GM10248 (cell line): Measurements from ENCODE around the gene HMG20B.

Experiments
- CTCF ChIA-PET: fragments of 300-600 bp; sonication (Branson Sonifier 250); formaldehyde crosslinking; extraction: SDS; loops from one replicate; lab custom pipeline; 2021; ENCODE audit warnings: antibody characterized with exemption; lab: Yijun Ruan, JAX
- POLR2A ChIA-PET: fragments of 350-650 bp; sonication (Branson Sonifier 250); formaldehyde crosslinking; extraction: SDS; loops from one replicate; lab custom pipeline; 2020; ENCODE audit warnings: antibody characterized with exemption; lab: Yijun Ruan, JAX
- DNase-seq: peaks from one replicate; pipeline ENCODE4 v3.0.0; 2012; ENCODE audit errors: extremely low spot score
- TF ChIP-seq, protein P1 (sequence below): IDR thresholded peaks from 2 replicates; pipeline ENCODE4 v1.5.1; 2012; ENCODE audit warnings: mild to moderate bottlenecking, low read depth; ENCODE audit errors: extremely low read depth, missing control alignments, control extremely low read depth

HMG20B gene

DNA sequence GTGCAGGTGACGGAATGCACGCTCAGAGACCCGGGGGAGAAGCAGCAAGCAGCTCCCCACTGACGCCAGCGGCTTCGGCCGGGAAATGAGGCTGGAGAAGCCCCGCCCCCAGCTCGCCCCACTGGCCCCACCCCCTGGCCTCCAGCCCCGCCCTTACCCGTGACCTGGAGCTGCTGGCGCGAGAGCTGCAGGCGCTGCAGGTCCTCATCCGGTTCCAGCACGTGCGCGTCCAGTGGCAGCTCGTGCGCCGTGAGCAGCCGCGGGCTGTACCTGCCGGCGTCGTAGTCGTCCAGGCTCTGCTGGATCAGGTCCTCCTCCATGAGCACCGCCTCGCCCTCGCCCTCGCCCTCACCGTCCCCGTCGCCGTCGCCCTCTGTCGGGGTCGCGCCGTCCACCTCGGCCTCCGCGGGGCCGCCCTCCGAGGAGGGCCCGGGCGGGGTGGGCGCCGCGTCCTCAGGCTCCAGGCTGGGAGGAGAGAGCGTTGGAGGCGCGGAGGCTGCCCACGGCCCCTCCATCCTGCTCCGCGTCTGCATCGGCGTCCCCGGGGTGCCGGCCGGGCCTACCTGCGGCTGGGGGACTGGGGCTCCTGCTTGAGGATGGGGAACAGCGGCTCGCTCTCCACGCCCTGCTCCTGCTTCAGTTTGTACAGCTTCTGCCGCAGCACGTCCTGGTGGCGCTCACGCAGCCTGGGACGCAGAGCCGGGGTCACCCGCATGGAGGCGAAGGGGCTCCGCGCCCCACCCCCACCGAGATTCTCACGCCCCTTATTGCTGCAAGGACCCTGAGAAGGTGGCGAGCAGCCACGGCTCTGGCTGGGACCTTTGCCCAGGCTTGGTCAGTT is 40.4 kb downstream of the HMG20B start:
- CTCF ChIA-PET = no interaction called here
- POLR2A ChIA-PET = no interaction called here
- TF ChIP-seq, protein P1, sequence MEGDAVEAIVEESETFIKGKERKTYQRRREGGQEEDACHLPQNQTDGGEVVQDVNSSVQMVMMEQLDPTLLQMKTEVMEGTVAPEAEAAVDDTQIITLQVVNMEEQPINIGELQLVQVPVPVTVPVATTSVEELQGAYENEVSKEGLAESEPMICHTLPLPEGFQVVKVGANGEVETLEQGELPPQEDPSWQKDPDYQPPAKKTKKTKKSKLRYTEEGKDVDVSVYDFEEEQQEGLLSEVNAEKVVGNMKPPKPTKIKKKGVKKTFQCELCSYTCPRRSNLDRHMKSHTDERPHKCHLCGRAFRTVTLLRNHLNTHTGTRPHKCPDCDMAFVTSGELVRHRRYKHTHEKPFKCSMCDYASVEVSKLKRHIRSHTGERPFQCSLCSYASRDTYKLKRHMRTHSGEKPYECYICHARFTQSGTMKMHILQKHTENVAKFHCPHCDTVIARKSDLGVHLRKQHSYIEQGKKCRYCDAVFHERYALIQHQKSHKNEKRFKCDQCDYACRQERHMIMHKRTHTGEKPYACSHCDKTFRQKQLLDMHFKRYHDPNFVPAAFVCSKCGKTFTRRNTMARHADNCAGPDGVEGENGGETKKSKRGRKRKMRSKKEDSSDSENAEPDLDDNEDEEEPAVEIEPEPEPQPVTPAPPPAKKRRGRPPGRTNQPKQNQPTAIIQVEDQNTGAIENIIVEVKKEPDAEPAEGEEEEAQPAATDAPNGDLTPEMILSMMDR = no peak
- no peak for DNase-seq

DNA sequence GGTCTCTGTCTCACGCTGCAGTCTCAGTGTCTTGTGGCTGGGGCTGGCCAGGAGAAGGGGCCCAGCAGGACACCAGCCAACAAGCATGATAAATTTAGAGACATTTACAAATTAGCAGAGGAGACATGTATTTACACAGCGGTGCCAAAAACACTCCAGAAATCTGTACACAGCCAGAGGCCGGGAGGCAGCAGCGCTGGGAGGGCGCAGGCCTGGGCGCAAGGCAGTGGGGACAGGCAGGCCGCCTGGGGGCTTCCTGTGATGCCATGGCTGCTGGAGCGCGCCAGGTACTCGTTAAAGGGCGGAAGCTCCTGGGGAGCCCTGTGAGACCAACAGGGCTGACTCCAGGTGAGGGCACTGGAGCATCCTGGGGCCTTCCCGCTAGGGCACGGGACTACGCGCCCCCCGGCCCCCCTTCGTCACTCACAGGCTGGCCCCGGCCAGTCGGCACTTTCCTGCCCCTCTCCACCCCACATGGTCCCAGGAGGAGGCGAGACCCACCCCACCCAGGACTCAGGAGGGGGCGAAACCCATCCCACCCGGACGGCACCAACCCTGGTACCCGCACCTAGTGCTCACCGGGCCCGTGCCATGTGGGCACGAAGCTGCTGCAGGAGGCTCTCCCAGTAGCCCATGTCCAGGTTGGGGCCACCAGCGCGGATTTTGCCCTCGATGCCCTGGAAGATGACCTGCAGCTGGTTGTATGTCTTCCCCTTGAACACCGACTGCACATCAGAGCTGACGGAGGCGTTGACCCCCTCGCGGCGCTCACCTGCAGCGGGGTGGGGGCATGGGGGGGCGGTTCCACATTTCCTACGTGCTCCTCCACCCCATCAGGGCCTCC is 41.3 kb downstream of the HMG20B start:
- CTCF ChIA-PET = no interaction called here
- DNase-seq = no peak
- TF ChIP-seq, protein P1 = no peak
- POLR2A ChIA-PET = no interaction called here

DNA sequence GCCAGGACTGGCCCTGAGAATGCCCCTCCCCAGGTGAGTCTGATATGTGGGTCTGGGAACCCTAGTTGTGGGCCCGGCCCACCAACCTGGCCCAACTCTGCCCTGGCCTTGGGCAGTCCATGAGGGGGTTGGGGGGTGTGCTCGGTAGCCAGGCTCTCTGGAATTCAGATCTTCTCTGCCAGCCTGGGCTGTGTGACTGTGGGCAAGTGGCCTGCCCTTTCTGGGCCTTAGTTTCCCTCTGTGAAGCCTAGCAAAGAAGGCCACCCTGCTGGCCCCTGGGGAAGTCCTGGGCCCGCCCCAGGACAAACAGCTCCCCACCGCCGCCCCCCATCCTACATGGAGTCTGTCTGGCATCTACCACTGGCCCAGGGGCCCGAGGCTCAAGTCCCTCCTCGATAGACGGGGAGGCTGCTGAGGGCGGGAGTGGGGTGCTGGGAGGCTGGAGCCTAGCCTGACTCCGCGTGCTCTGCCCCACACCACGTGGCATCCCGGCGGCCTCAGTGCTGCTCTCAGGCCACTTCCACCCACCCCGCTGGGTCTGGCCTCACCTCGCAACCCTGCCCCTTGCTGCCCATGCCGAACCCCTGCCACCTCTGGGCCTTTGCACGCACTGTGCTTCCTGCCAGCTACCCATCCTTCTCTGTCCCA is 42.2 kb downstream of the HMG20B start:
- DNase-seq = no peak
- CTCF ChIA-PET = no interaction called here
- POLR2A ChIA-PET = no interaction called here
- TF ChIP-seq, protein P1 = no peak

DNA sequence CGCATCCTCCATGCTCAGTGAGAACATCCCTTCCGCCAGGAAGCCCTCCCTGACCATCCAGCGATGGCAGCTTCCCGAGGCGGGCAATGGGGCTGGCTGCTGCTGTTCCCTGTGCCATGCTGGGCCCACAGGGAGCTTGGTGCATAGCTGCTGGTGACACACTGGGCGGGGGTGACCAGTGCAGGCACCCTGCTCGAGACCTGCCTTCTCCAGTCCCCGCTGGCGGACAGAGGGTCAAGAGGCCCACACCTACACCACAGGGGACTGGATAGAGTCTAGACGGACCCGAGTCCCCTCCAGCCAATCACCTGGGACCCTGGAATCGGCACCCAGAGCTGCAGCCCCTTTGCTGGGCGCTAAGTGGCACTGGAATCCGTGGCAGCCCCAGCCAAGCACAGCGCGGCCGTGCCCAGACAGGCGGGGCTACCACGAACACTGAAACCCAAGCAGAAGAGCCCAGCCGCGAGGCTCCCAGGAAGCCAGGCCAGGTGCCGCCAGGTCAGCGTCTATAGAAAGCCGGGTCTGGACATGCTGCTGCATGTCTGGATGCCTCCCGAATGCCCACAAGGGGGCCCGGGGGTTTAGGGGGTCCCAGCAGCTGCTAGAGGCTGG is 42.9 kb downstream of the HMG20B start:
- ChIA-PET POLR2A (no interaction called here), CTCF (interaction anchor here (1.4 to 2.0 kb wide), 3 partner anchors 12 to 71 kb away, joined by 4 to 9 read pairs (median 5); no protein-coding TSS in a partner anchor)
- no peak for DNase-seq
- TF ChIP-seq, protein P1 = no peak

DNA sequence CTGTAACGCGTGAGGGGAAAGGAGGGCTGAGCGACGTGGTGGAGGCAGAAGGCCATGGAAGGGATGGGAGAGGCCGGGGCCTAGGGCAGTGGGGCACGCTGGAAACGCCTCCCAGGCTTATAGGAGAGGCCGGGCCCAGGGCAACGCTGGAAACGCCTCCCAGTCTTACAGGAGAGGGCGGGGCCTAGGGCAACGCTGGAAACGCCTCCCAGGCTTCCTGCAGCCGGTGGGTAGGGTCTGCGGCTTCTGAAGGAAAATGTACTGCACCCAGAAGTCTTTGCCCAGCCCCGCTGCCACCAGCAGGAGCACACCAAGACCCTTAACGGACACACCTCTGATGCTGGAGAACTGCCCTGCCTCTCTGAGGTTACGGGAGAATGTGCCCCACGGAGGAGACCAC is 44.7 kb downstream of the HMG20B start:
- DNase-seq = no peak
- ChIA-PET POLR2A (no interaction called here), CTCF (interaction anchor here (2.0 to 2.6 kb wide), 2 partner anchors 13 to 26 kb away, joined by 9 to 15 read pairs; no protein-coding TSS in a partner anchor)
- TF ChIP-seq, protein P1 = no peak

DNA sequence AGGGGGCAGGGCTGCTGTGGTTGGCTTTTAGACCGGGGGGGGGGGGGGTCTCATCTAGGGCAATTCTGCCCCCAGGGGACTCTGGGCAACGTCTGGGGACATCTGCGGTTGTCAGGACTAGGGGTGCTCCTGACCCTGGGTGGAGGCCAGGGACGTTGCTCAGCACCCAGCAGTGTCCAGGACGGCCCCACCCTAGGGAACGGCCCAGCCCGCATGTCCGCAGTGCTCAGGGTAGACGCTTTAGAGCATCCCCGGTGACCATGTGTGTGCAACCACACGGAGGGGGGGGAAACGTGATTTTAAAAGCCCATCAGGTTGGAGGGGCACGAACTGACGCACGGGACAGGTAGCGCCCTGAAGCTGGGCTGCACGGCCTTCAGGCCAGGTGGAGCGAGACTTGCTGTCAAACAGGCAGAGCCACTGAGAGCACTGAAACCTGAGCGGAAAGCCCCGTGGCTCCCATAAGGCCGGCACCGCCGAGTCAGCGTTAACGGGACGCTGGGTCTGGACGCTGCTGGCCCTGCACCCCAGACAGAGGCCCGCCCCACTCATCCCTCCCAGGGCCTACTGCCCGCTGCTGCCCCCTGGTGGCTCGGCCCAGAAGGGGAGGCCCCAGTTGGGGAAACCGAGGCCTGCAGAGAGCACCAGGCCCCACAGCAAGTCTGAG is 45.5 kb downstream of the HMG20B start:
- TF ChIP-seq, protein P1 = peak; percentile 92
- ChIA-PET POLR2A (no interaction called here), CTCF (interaction anchor here (1.0 to 2.9 kb wide), 5 partner anchors 10 to 282 kb away, joined by 3 to 24 read pairs (median 13); no protein-coding TSS in a partner anchor)
- peak; percentile 87 for DNase-seq
